H1 (cell line): ENCODE data around the gene ACBD6. TPM values are rescaled to one million over a fixed set of nuclear protein-coding genes. Genes with fewer than 3 reads are reported as not detected.

Experiments
- CTCF ChIA-PET: fragments of 300-600 bp; sonication (Branson Sonifier 250); formaldehyde crosslinking; loops from one replicate; lab custom pipeline; 2021; ENCODE audit not compliant: partially characterized antibody; lab: Charles Lee
- POLR2A ChIA-PET: fragments of 300-600 bp; sonication (Branson Sonifier 250); formaldehyde crosslinking; loops from one replicate; lab custom pipeline; 2021; ENCODE audit warnings: inconsistent platforms; ENCODE audit not compliant: partially characterized antibody; lab: Charles Lee
- DNase-seq, 2 experiments: peaks; one replicate each; pipeline versions ENCODE4 v3.0.0 to v3.0.0-alpha.2; 2010 to 2022; ENCODE audit warnings: low spot score in 2 of 2, low read depth in 1 of 2, mixed read lengths in 1 of 2
- FAIRE-seq: peaks from 2 replicates; lab custom pipeline; 2011; peaks lifted over from hg19 to GRCh38; lab: Jason Lieb, UNC
- H2AFZ ChIP-seq: 2 replicates; pipeline ENCODE4 v1.8.1; 2012; ENCODE audit warnings: low read length, inconsistent platforms
- H2AK5ac ChIP-seq: 2 replicates; pipeline ENCODE4 v1.6.1; 2013; ENCODE audit warnings: low read depth, low read length
- H2BK120ac ChIP-seq: replicated peaks from 2 replicates; pipeline ENCODE3; 2013; ENCODE audit warnings: low read depth, low read length, inconsistent platforms
- H2BK12ac ChIP-seq: 2 replicates; pipeline ENCODE4 v1.6.1; 2013; ENCODE audit warnings: low read depth, low read length
- H2BK15ac ChIP-seq: 2 replicates; pipeline ENCODE4 v1.6.1; 2013; ENCODE audit warnings: low read length
- H2BK20ac ChIP-seq: 2 replicates; pipeline ENCODE4 v1.6.1; 2013; ENCODE audit warnings: low read length
- H2BK5ac ChIP-seq: 2 replicates; pipeline ENCODE4 v1.6.1; 2013; ENCODE audit warnings: low read depth, low read length
- H3K14ac ChIP-seq: 2 replicates; pipeline ENCODE4 v1.6.1; 2013; ENCODE audit warnings: inconsistent platforms; ENCODE audit not compliant: insufficient read length
- H3K18ac ChIP-seq: 2 replicates; pipeline ENCODE4 v1.6.1; 2013; ENCODE audit warnings: low read length; ENCODE audit errors: extremely low read depth
- H3K23ac ChIP-seq: 2 replicates; pipeline ENCODE4 v1.6.1; 2013; ENCODE audit warnings: inconsistent platforms; ENCODE audit not compliant: insufficient read length
- H3K23me2 ChIP-seq: 2 replicates; pipeline ENCODE4 v1.6.1; 2013; ENCODE audit warnings: low read depth, low read length
- H3K27ac ChIP-seq: 2 replicates; pipeline ENCODE4 v1.6.1; 2011; ENCODE audit warnings: low read depth, low read length, inconsistent platforms
- H3K27me3 ChIP-seq, 4 experiments: replicated peaks in 1 of 4; 1 replicate in 1 of 4; 2 replicates in 3 of 4; pipeline versions ENCODE4 v1.6.1 to v1.8.1; 2011 to 2013; ENCODE audit warnings: low read length in 3 of 4, mild to moderate bottlenecking in 3 of 4, inconsistent platforms in 2 of 4, mixed read lengths in 2 of 4, moderate library complexity in 1 of 4; ENCODE audit not compliant: control insufficient read depth in 3 of 4, insufficient read depth in 3 of 4; ENCODE audit errors: extremely low read depth in 1 of 4
- H3K36me3 ChIP-seq, 4 experiments: 2 replicates each; pipeline versions ENCODE4 v1.6.1 to v1.8.1; 2011 to 2013; ENCODE audit warnings: mild to moderate bottlenecking in 4 of 4, low read length in 3 of 4, moderate library complexity in 2 of 4, control low read depth in 1 of 4, inconsistent platforms in 1 of 4; ENCODE audit not compliant: insufficient read depth in 4 of 4, control insufficient read depth in 2 of 4
- H3K4ac ChIP-seq: replicated peaks from 2 replicates; pipeline ENCODE3; 2013; ENCODE audit warnings: low read length, low read depth, mixed read lengths, inconsistent platforms; ENCODE audit not compliant: insufficient read length
- H3K4me1 ChIP-seq, 4 experiments: replicated peaks in 1 of 4; 1 replicate in 1 of 4; 2 replicates in 3 of 4; pipeline versions ENCODE4 v1.6.1 to v1.8.1; 2011 to 2013; ENCODE audit warnings: low read length in 3 of 4, inconsistent platforms in 2 of 4, mixed read lengths in 1 of 4; ENCODE audit not compliant: insufficient read depth in 4 of 4, control insufficient read depth in 3 of 4
- H3K4me2 ChIP-seq, 2 experiments: 2 replicates each; pipeline versions ENCODE4 v1.6.1 to v1.8.1; 2011 to 2013; ENCODE audit warnings: low read depth in 2 of 2, low read length in 2 of 2, control low read depth in 1 of 2, inconsistent platforms in 1 of 2, mild to moderate bottlenecking in 1 of 2; ENCODE audit not compliant: insufficient read depth in 1 of 2
- H3K4me3 ChIP-seq, 4 experiments: fragments of 200-600, 300-600 bp in 1 of 4; sonication (generic), shearing (Covaris generic), sonication (Bioruptor Twin) in 1 of 4; 2 replicates each; pipeline versions ENCODE4 v1.5.1 to v1.8.1; 2011 to 2016; ENCODE audit warnings: low read length in 4 of 4, low read depth in 3 of 4, control low read depth in 2 of 4, inconsistent platforms in 2 of 4, mild to moderate bottlenecking in 2 of 4, mixed read lengths in 1 of 4, moderate library complexity in 1 of 4; ENCODE audit not compliant: insufficient read depth in 2 of 4; ENCODE audit errors: extremely low read depth in 1 of 4
- H3K56ac ChIP-seq: replicated peaks from 2 replicates; pipeline ENCODE3; 2013; ENCODE audit warnings: low read depth, mild to moderate bottlenecking, mixed read lengths, low read length, inconsistent platforms; ENCODE audit not compliant: insufficient read length
- H3K79me1 ChIP-seq: 2 replicates; pipeline ENCODE4 v1.6.1; 2013; ENCODE audit warnings: low read depth, low read length, control low read depth
- H3K79me2 ChIP-seq, 2 experiments: 2 replicates each; pipeline versions ENCODE4 v1.6.1 to v1.8.1; 2012 to 2013; ENCODE audit warnings: low read length in 2 of 2, mild to moderate bottlenecking in 2 of 2, inconsistent platforms in 1 of 2; ENCODE audit not compliant: insufficient read depth in 2 of 2, control insufficient read depth in 1 of 2
- H3K9ac ChIP-seq, 4 experiments: replicated peaks in 1 of 4; 1 replicate in 1 of 4; 2 replicates in 3 of 4; pipeline versions ENCODE4 v1.6.1 to v1.8.1; 2011 to 2013; ENCODE audit warnings: low read depth in 3 of 4, low read length in 3 of 4, control low read depth in 2 of 4, mild to moderate bottlenecking in 2 of 4, moderate library complexity in 2 of 4, inconsistent platforms in 1 of 4; ENCODE audit errors: extremely low read depth in 1 of 4
- H3K9me3 ChIP-seq, 2 experiments: 2 replicates each; pipeline versions ENCODE4 v1.6.1 to v1.8.1; 2012 to 2013; ENCODE audit warnings: mild to moderate bottlenecking in 2 of 2, moderate library complexity in 2 of 2, control low read depth in 1 of 2, inconsistent platforms in 1 of 2, low read depth in 1 of 2, low read length in 1 of 2, mixed read lengths in 1 of 2; ENCODE audit not compliant: insufficient read depth in 2 of 2
- H4K20me1 ChIP-seq, 2 experiments: replicated peaks in 1 of 2; 2 replicates each; pipeline versions ENCODE3 to v1.8.1; 2011 to 2013; ENCODE audit warnings: inconsistent platforms in 2 of 2, low read length in 2 of 2, mild to moderate bottlenecking in 1 of 2; ENCODE audit not compliant: insufficient read depth in 2 of 2, control insufficient read depth in 1 of 2
- H4K5ac ChIP-seq: 2 replicates; pipeline ENCODE4 v1.6.1; 2013; ENCODE audit warnings: low read length, low read depth, mixed read lengths, inconsistent platforms; ENCODE audit not compliant: insufficient read length
- H4K8ac ChIP-seq: 2 replicates; pipeline ENCODE4 v1.8.0; 2013; ENCODE audit warnings: mild to moderate bottlenecking, moderate library complexity, low read length, inconsistent platforms; ENCODE audit not compliant: insufficient read depth; ENCODE audit errors: extremely low read depth
- H4K91ac ChIP-seq: replicated peaks from 2 replicates; pipeline ENCODE3; 2013; ENCODE audit warnings: low read length, mixed read lengths, inconsistent platforms; ENCODE audit not compliant: insufficient read length
- BACH1 ChIP-seq: IDR thresholded peaks from 2 replicates; pipeline ENCODE4 v1.6.1; 2012; ENCODE audit warnings: low read length, improper control_type of control experiment
- CREB1 ChIP-seq: IDR thresholded peaks from 2 replicates; pipeline ENCODE4 v1.6.1; 2012; ENCODE audit warnings: inconsistent platforms
- EP300 ChIP-seq, 2 experiments: IDR thresholded peaks; 1 replicate in 1 of 2; 2 replicates in 1 of 2; pipeline ENCODE4 v1.6.1; 2011 to 2012; ENCODE audit warnings: low read depth in 2 of 2, low read length in 2 of 2, mild to moderate bottlenecking in 2 of 2, borderline replicate concordance in 1 of 2, inconsistent platforms in 1 of 2, moderate library complexity in 1 of 2
- MAX ChIP-seq: IDR thresholded peaks from 2 replicates; pipeline ENCODE4 v1.6.1; 2012; ENCODE audit warnings: inconsistent platforms
- TEAD4 ChIP-seq: IDR thresholded peaks from 2 replicates; pipeline ENCODE4 v1.6.1; 2012; ENCODE audit warnings: low read depth, low read length, inconsistent platforms, mixed read lengths
- WGBS, 2 experiments: shearing (Covaris generic) in 1 of 2; methylation state at CpG; one replicate each; pipeline versions ENCODE4 v1.1.6 to v1.1.7; 2013 to 2015; ENCODE audit warnings: low lambda C conversion rate in 2 of 2, mixed read lengths in 2 of 2, inconsistent platforms in 1 of 2, low coverage in 1 of 2, missing lambda C conversion rate in 1 of 2; ENCODE audit not compliant: insufficient replicate concordance in 2 of 2, insufficient coverage in 1 of 2, insufficient read length in 1 of 2; ENCODE audit errors: extremely low coverage in 1 of 2, missing lambda C conversion rate in 1 of 2; 5-methylcytosine and 5-hydroxymethylcytosine counted together
- polyA plus RNA-seq, 7 experiments: library from polyadenylated mRNA; depleted of rRNA in 3 of 7; stranded (reverse) in 5 of 7; unstranded in 2 of 7; fragments of >200 nt in 5 of 7; fragments of 200-250 nt in 2 of 7; gene quantifications; 1 replicate in 5 of 7; 2 replicates in 1 of 7; 4 replicates in 1 of 7; pipeline versions ENCODE4 v1.2.1 to v1.2.3, GENCODE V29; 2011 to 2013; ENCODE audit warnings: missing spikeins in 2 of 7, mixed read lengths in 2 of 7
- total RNA-seq: library from RNA; stranded (reverse); fragmentation: NEBNext Ultra II Directional; extraction: Animal tissue kit (Norgen Biotek cat#: 25700); gene quantifications from 2 replicates; pipeline ENCODE4 v1.2.1, GENCODE V29; 2021

ACBD6 gene
- total and polyA plus RNA-seq, 2 of the 8 experiments (the other 6 are each of a cell fraction or from before 2014, with no cell fraction given), result 52.0 to 67.7 TPM

GRCh38 chr1:180522213-180522515 lies 19.8 kb upstream of the ACBD6 start:
- Histone ChIP-seq H3K9ac (no peak overlapping the region), H3K4ac (no peak overlapping the region), H3K56ac (no peak overlapping the region), H2BK12ac (peak overlapping the region; percentile 45), H3K4me1 (peaks cover 0 to 8% (median 2%) of the 10 kb centered on the region in 4 experiments; a peak in 3 of 7 replicates), H2AK5ac (no peak overlapping the region), H2BK15ac (no peak overlapping the region), H4K5ac (no peak overlapping the region), H2AFZ (0 out of 2 replicates have a peak overlapping the region, but pooled peaks have one; percentile 11), H3K4me3 (no peak overlapping the region), H3K23ac (no peak overlapping the region), H3K27ac (no peak overlapping the region), H2BK5ac (peak overlapping the region; percentile 60), H3K9me3 (no peaks in the 10 kb centered on the region), H3K36me3 (no peaks in the 10 kb centered on the region), H2BK20ac (no peak overlapping the region), H3K79me1 (no peaks in the 10 kb centered on the region), H4K20me1 (no peaks in the 10 kb centered on the region), H2BK120ac (no peak overlapping the region), H3K18ac (no peak overlapping the region), H4K91ac (no peak overlapping the region), H3K79me2 (no peaks in the 10 kb centered on the region), H3K23me2 (no peaks in the 10 kb centered on the region), H3K27me3 (no peaks in the 10 kb centered on the region), H4K8ac (no peak overlapping the region), H3K14ac (no peak overlapping the region), H3K4me2 (peak overlapping the region in 1 of 2 experiments; percentile 38; a peak in 1 of 4 replicates)
- no peak for TF ChIP-seq EP300 (IDR thresholded peaks at IDR 0.05; ENCODE audit: borderline replicate concordance in 1 of 2, low read depth in 2 of 2, low read length in 2 of 2)
- peak; percentile 90 for TF ChIP-seq TEAD4
- TF ChIP-seq BACH1, result no peak
- 0 out of 2 replicates have a peak, but pooled peaks have one; percentile 34 for TF ChIP-seq CREB1
- TF ChIP-seq MAX, result peak; percentile 46; the same call in 1 of the 2 replicates
- ChIA-PET CTCF (interaction anchor here (0.9 to 4.0 kb wide), 4 partner anchors 11 to 341 kb away, joined by 3 to 26 read pairs (median 3); partner anchors contain the start of gene ACBD6), POLR2A (interaction anchor here (0.7 to 3.3 kb wide), 4 partner anchors 9 to 390 kb away, joined by 3 to 21 read pairs (median 4); partner anchors contain the start of gene ACBD6)
- FAIRE-seq (no peak), DNase-seq (peak in 1 of 2 experiments; percentile 31)
- WGBS, 2 experiments, result 61% methylated on average over 7 of the region's 7 CpGs; no CpG with 5 or more reads in 1 of the 2 experiments
